22Rv1 (cell line): ENCODE results near the gene RFK.

ENCODE experiments used
- H3K27ac ChIP-seq: fragments of 450-650 bp; 2 replicates; pipeline ENCODE4 v1.5.1; 2017
- ZFX ChIP-seq: fragments of 450-650 bp; IDR thresholded peaks from 2 replicates; pipeline ENCODE4 v1.6.1; 2017; ENCODE audit warnings: antibody characterized with exemption, borderline replicate concordance
- TF ChIP-seq, protein P1 (sequence below): fragments of 450-650 bp; IDR thresholded peaks from 2 replicates; pipeline ENCODE4 v1.5.1; 2017; ENCODE audit warnings: mild to moderate bottlenecking

RFK gene

GRCh38 chr9:76399856-76400255 is 5.6 kb upstream of the RFK start:
- no peak for TF ChIP-seq ZFX
- TF ChIP-seq, protein P1, sequence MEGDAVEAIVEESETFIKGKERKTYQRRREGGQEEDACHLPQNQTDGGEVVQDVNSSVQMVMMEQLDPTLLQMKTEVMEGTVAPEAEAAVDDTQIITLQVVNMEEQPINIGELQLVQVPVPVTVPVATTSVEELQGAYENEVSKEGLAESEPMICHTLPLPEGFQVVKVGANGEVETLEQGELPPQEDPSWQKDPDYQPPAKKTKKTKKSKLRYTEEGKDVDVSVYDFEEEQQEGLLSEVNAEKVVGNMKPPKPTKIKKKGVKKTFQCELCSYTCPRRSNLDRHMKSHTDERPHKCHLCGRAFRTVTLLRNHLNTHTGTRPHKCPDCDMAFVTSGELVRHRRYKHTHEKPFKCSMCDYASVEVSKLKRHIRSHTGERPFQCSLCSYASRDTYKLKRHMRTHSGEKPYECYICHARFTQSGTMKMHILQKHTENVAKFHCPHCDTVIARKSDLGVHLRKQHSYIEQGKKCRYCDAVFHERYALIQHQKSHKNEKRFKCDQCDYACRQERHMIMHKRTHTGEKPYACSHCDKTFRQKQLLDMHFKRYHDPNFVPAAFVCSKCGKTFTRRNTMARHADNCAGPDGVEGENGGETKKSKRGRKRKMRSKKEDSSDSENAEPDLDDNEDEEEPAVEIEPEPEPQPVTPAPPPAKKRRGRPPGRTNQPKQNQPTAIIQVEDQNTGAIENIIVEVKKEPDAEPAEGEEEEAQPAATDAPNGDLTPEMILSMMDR = no peak
- no peak overlapping the region for H3K27ac ChIP-seq

DNA sequence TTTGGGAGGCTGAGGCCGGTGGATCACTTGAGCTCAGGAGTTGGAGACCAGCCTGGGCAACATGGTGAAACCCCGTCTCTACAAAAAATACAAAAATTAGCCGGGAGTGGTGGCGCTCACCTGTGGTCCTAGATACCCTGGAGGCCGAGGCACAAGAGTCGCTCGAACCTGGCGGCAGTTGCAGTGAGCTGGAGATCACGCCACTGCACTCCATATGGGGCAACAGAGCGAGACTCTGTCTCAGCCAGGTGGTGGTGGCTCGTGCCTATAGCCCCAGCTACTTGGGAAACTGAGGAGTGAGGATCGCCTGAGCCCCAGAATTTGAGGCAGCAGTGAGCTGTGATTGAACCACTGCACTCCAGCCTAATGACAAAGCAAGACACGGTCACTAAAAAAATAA is 2.4 kb upstream of the RFK start:
- TF ChIP-seq ZFX = no peak
- TF ChIP-seq, protein P1 = no peak
- no peak overlapping the region for H3K27ac ChIP-seq

DNA sequence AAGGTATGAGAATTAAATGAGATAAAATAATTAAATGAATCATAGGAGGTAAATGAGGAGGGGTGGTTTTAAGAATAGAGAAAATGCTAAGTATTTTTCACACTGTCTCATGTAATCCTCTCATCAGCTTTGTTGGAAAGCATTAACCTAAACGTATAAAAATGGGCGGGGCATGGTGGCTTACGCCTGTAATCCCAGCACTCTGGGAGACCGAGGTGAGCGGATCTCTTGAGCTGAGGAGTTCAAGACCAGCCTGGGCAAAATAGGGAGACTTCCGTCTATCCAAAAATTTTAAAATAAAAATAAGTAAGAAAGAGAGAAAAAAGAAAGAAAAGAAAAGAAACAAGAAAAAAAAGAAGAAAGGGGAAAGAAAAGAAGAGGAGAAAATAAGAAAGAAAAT is 1.9 kb upstream of the RFK start:
- TF ChIP-seq ZFX = no peak
- TF ChIP-seq, protein P1 = no peak
- no peak overlapping the region for H3K27ac ChIP-seq

- H3K27ac ChIP-seq = peak overlapping the region; percentile 90
- TF ChIP-seq, protein P1 = no peak
- TF ChIP-seq ZFX = no peak
Measured at GRCh38 chr9:76395381-76395780, 1.2 kb upstream of the RFK start.

- H3K27ac ChIP-seq = peak overlapping the region; percentile 90
- TF ChIP-seq, protein P1 = no peak
- TF ChIP-seq ZFX = no peak
Measured at GRCh38 chr9:76394960-76395252, 680 bp upstream of the RFK start.

DNA sequence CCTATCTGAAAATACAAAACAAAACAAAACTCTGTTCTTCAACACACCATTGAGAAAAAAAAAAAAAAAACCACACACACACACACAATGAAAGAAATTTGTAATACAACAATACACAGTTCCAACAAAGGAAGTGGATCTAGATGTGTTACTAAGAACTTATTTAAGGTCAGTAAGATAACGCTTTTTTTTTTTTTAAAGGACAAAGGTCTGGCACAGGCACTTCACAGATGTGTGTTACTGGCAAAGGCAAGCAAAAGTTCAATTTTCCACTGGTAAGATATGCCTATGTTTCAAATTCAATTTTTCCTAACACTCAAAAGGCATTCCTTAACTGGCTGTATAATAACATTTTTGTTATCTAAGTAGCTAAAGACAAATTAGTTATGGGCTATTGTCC is 3.6 kb downstream of the RFK start:
- no peak overlapping the region for H3K27ac ChIP-seq
- TF ChIP-seq ZFX = no peak
- TF ChIP-seq, protein P1 = no peak

DNA sequence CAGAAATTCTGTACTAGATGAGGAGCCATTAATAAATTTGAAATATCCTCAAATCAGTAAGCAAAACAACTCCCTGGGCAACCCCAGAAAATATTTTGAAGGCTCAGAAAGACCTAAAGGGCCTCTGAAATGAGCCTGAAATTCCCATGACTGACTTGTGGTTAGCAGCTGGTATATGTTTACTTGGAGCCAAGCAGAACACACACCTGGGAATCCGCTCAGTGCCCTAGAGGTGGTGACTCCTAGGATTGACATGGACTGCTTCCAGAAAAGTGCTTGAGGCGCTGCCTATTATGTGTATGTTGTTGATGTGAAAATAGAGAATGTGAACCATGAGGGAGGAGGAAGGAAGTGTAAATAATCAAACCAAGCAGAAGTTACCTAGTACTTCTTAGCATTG is 14.7 kb downstream of the RFK start:
- no peak overlapping the region for H3K27ac ChIP-seq
- TF ChIP-seq, protein P1 = no peak
- no peak for TF ChIP-seq ZFX
